ENCODE results near the gene TSPAN12. TPM values are rescaled to one million over a fixed set of nuclear protein-coding genes. Genes with fewer than 3 reads are reported as not detected.

TSPAN12 gene
- total RNA-seq, 1 donor from 2014 or later = 20.7 TPM

DNA sequence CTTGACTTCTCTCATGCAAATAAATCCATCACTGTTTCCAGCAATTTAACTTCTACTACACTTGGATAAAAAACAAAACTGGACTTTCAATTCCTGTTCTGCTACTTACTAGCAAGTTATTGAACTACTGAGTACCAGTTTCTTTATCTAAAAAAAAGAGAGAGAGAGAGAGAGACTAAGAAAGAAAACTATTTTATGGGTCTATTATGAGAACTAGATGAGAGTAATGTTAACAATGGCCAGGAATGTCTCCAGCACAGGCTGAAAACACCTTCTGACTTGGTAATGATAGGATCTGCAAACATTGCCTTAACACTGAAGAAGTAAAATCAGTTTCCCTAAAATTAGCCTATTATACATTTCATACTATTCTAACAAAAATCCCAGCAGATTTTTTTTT lies 5.2 kb downstream of the TSPAN12 start:
- DNase-seq (ENCODE audit: extremely low read depth, low read depth, low spot score) = no peak

DNA sequence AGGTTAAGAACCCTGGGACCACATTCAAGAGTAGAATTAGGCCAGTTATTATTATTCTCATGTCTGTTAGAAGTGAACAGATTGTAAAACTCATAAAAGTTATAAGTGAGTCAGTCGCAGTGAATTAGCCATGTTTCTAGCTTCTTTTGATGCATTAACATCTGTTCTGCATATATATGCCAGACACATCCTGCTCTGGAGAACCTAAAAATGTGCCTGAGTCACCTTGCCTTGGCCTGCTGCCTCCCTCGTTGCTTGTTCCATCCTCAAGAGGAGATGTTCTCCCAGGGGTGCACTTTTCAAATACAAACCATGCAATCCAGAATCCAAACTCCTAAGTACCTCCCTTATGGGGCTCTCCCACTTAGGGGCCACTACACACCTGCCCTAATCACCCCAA lies 14.8 kb downstream of the TSPAN12 start:
- DNase-seq (ENCODE audit: extremely low read depth, low read depth, low spot score) = no peak

DNA sequence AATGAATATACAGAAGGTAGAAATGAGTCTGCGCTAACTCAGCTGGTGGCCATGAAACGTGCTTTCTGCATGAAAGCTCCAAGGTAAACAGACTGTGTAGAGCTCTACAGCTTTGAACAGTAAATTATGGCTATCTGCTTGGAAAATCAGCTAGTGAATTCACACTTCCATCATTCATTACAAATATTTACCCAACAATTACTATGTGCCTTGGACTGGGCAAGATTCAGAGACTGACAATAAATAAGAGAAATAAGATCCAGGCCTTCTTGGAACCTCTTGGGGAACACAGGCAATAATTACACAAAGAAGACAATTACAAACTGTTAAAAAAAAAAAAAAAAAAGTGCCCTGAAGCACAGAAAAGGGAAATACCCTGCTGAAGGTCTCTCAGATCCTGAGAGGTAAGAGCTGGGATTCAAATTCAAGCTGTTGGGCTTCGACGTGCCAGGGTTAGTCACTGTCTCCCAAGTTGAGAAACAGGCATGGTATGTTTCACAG lies 15.8 kb downstream of the TSPAN12 start:
- no peak for DNase-seq (ENCODE audit: extremely low read depth, low read depth, low spot score)

DNA sequence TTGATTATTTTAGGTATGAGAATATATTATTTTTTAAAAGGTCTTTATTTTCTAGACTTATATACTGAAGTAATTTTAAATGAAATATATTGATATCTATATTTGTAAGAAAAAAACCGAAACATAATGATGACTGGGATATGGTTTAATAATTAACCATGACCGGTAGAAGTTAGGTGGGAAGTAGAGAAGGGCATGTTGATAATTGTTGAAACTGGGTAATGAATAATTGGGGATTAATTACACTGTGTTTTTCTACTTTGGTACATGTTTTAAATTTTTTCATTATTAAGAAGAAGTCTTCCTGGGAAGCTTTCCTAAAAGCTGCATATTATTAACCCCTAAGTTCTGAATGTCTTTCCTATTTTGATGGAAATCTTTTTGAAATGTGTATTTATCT lies 16.3 kb downstream of the TSPAN12 start:
- no peak for DNase-seq (ENCODE audit: extremely low read depth, low read depth, low spot score)

DNA sequence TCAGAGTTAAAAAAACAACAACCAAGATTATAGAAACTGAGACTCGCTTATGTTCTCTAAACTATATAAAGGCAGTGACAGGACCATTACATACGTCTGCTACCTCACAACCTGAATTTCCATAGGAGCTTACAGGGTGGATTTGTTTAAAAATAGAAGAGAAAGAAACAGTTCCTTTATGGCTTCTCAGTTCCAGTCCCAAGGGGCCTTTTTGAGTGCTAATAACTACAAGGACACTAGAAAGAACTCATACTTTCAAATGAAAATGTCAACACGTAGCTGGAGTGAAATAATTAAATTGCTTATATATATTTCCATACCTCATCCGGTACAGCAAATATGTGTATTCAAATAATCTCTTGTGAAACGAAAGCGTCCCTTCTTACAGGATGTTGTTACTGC lies 19.7 kb downstream of the TSPAN12 start:
- DNase-seq (ENCODE audit: extremely low read depth, low read depth, low spot score) = no peak

DNA sequence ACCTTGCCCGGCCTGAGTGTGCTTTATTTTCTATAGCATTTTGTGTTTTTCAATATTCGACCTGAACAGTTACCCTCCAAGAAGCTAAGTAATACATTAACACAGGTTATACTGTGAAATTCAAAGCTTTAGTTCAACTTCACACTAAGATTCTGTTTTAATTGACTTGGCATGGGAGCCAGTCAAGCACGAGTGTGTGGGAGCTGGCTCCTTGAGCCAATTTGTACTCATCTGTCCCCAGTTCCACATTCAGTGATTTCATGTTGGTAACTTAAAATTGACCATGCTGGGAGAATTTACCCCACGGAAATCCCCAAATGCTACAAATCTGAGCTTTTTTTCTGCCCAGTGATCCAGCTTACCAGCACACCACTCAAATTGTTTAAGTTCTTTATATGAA lies 20.3 kb downstream of the TSPAN12 start:
- no peak for DNase-seq (ENCODE audit: extremely low read depth, low read depth, low spot score)

DNA sequence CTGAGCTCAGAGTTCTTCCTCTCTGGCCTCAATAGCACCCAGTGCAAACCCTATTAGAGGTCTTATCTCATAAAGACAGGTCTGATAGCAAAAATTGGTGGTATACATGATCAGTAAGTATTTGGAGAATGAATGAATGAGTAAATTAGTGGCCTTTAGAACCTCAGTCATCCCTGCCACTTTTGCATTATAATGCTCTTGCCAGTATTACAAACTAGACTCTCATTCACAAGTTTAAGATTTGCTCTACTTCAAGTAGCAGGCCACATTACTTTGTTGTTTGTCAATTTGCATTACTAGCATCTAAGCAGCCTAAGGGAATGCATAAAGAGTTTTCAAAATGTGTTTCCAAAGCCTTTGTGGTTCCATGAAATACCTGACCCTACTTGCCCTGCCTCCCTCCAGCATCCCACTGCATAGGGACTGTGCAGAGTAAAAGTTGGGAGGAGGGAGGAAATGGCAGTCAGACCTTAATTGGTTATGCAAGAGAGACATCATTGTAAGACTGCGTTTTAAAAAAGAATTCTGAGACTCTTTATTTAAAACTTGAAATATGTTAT lies 21.3 kb downstream of the TSPAN12 start:
- no peak for DNase-seq (ENCODE audit: extremely low read depth, low read depth, low spot score)

DNA sequence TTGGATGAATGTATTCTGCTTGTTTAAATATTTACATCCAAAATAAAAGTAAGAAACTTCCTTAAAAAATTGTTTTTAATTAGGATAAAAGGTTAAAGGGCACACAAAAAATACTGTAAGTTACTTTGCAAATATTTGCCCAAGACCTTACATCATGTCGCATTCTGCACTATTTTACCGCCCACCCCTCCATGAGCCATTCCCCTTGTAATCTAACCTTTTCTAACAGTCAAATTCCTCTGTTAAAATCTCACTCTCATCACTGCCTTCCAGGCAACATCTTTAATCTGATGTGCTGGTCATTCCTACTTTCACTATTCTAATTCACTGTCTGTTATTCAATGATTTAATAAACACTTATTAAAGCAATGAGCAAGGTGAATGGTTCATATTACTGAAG lies 23.2 kb downstream of the TSPAN12 start:
- no peak for DNase-seq (ENCODE audit: extremely low read depth, low read depth, low spot score)

DNA sequence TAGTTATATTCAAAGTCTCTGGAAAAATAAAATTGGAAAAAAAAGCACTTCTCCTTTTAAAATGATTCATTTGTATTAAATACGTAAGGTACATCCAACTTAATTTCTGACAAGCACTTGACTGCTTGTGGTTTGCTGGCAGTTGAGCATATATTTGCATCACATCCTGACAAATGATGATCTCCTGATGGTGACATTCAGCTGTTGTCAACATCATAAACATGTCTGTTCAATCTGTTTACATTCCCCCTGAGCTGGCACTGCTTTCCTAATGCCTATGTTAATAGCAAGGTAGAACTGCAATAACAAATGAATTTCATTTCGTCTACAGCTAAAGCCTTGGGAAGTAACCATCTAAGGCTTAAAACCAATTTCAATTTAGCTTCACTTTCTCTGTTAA lies 24.4 kb downstream of the TSPAN12 start:
- DNase-seq (ENCODE audit: extremely low read depth, low read depth, low spot score) = no peak

DNA sequence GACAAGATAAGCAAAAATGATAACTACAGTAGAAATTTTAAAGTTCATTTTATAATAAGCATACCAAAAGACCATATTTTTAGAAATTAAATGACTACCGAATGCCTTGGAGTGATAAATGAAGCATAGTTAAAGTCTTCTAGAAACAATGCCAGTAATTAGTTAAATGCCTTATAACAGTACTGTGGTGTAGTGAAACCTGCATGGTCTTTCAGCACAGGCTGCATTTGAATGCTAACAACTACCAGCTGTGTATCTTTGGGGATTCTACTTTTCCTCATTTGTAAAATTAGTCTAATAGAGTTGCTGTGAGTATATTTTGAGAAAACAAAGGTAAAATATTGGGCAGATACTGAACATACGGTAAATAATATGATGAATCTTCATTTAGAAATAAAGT lies 25.1 kb downstream of the TSPAN12 start:
- no peak for DNase-seq (ENCODE audit: extremely low read depth, low read depth, low spot score)

DNA sequence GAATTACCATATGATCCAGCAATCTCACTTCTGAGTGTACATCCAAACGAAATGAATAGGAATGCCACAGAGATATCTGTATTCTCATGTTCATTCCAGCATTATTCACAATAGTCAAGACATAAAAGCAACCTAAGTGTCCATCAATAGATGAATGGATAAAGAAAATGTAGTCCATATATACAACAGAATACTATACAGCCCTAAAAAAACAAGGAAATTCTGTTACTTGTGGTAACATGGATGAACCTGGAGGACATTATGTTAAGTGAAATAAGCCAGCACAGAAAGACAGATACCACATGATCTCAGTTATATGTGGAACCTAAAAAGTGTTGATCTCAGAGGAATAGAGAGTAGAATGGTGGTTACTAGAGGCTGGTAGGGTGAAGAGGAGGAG lies 26.7 kb downstream of the TSPAN12 start:
- no peak for DNase-seq (ENCODE audit: extremely low read depth, low read depth, low spot score)

DNA sequence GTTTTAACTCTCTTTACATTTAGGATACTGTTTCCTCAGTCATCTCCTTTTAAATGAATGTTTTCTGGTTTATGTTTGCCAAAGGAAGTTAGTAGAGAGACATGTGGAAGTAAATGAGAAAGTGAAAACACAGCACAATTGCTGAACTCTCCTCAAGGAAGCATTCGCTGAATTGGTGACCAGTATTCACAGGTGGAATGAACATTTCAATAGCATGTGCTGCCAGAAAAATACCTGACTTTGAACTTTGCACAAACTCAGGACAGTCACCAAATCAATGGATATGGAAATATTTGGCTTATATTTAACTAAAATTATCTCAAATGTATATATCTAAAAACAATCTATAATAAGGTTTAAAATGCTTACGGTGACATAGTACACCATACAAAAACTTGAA lies 28.5 kb downstream of the TSPAN12 start:
- no peak for DNase-seq (ENCODE audit: extremely low read depth, low read depth, low spot score)

DNA sequence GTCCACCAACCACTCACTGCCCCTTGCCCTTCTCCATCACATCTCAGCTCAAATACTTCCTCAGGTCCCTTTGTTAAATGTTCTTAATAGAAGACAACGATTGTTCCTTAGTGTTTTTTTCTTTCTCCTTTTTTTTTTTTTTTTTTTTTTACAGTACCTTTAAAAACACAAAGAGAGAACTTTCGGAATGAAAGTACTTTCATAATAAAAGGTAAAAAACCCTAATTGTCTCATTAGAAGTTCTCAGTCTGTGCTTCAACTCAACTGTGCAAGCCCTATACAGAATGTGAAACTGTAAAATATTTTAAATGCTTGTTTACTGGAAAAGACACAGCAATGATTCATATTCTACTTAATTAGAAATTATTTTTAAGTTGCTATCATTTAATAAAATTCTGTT lies 29.4 kb downstream of the TSPAN12 start:
- DNase-seq (ENCODE audit: extremely low read depth, low read depth, low spot score) = no peak

DNA sequence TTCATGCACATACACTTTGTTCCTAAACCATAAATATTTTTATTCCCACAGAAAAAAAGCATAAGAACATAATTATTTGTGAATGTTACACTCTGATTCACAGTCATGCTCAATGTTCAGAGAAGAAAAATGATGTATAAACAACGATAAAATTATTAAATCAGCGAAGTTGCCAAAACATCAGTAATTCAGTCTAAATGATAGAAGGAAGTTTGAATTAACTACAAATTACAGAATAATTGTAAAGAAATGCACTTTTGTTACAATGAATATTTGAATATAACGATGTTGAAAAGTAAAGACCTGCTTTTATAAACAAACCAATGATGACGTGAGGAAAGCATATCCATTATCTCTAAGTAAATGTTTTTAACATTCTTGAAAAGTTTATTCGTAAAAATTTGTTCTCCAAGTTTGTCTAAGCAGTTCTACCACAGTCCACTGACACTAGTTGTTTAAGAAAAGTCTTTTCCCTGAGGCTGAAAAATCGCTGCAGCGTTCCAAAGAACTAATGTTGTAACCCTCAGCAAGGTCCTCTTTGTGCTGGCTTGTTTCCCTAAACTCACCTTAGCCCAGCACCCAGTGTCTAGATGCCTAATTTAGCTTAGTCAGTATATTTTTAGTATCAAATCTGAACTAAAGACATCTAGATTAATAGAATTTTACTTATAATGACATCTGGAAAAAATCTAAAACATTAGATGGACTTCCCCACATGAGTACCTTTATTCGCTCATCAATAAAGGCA lies 30.4 kb downstream of the TSPAN12 start:
- DNase-seq (ENCODE audit: extremely low read depth, low read depth, low spot score) = no peak

DNA sequence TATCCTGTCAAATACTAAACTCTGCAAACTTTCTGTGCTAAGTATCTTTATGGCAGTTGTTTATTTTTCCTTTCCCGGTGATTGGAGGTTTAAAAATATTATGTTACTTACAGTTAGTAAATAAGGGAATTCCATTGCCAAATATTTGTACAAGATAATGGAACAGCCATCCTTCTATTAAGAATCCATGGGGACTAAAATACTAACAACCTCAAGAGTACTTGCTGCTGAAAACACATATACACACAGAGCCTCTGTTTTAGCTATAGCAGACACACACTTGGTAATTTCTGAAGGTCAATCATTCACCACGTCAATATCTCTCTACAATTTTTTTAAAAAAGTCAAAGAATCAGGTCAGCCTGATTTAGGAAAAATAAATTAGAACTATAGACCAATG lies 32.4 kb downstream of the TSPAN12 start:
- DNase-seq (ENCODE audit: extremely low read depth, low read depth, low spot score) = no peak

DNA sequence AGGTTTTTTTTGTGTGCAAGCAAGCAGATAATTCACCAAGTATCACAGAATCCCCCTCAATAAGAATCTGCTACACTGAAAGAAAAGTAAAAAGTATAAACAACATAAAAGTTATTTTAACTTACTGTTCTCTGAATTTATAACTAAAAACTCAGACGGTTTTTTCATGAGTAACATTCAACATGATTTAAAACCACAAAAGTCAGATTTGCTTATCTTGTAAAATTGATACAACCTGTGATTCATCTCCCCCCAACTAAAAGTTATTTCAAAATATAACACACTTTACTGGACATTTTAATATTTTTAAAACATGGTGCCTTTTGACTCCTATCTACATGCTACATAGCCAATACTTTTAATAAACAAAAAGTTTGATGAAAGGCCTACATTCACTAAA lies 32.8 kb downstream of the TSPAN12 start:
- no peak for DNase-seq (ENCODE audit: extremely low read depth, low read depth, low spot score)

DNA sequence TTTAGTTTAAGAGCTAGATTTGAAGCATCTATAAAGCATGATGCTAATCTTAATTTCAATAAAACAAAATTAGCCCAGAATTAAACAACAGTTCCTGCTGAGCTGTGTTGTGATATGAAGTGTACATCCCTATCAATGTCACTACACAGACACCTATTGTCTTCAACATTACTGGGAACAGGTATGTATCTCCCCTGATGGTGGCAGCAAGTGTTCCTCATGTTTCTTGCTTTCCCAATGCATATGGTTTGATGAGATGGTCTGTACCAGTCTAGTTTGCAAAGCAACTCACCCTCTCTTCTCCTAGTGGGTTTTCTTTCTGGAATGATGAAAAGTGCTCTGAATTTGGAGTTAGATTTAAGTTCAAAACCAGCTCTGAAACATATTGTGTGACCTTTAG lies 38.1 kb downstream of the TSPAN12 start:
- DNase-seq (ENCODE audit: extremely low read depth, low read depth, low spot score) = no peak

DNA sequence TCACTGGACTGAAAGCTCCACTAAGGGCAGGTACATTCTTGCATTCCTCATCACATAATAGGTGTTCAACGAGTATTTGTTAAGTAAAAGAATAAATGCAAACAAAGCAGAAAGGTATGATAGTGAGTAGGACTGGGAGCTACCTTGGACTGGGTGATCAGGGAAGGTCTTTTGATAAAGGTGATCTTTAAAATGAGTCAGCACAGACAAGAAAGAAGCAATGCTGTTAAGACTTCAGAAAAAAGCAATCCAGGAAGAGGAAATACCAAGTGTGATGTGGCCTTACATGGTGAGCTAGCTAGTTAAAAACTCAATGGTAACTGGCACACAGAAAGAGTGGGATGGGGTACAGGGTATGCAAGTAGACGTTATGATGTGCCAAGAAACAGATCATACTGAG lies 40.1 kb downstream of the TSPAN12 start:
- no peak for DNase-seq (ENCODE audit: extremely low read depth, low read depth, low spot score)

DNA sequence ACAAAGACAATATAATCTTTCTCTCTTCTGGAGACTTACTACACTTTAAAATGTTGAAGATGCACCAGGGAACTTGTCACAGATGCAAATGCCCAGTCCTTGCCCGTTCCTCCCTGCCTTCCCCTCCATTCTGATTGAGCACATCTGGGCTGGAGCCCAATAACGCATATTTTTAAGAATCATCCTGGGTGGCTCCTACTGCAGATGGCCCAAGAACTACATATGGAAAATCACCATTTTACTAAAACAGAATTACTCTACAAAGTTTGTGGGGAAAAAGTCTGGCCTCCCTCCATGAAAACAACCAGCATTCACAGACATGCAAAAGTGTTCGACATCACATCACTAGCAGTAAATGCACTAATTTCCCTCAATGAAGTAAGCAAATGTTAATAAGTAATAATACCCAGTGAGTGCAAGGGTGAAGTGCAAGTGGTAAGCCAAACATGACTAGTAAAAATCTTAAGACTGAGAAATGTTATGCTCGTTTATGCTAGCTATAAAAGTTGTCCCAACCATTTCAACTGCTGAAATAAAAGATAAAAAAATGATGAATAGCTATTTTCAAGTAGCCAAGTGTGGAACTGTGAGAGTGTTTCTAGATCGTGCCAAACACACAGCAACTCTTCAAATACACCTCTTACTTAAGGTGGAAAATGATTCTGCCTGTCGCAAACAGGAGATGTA lies 43.5 kb downstream of the TSPAN12 start:
- no peak for DNase-seq (ENCODE audit: extremely low read depth, low read depth, low spot score)

DNA sequence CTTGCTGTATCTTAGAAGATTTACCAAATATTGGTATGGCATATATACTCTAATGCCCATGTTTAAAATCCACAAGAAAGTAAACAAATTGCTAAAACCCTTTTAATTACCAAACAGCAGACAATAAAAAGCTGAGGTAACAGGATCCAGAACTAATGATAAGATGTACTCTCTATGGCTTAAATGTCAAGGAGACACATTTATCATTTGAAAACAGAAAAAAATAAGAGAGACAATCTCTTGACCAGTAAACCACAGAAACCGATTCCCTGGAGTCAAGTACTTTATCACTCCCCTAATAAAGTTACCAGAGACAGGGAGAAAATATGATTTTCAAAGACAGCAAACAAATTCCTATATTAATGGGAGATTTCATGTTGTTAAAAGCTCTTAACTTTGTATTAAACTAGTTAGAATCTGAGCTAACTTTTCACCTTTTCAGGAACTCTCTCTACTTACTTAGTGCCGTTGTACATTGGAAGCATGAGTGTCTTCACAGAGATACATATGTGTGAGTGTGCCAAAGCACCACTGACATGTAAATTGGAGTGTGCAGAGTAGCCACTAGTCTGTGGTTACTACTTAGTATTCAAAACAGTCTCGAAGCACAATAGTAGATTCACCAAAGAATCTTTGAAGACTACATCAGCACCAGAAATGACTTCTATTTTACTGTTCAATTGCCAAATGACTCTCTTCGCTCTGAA lies 44.2 kb downstream of the TSPAN12 start:
- DNase-seq (ENCODE audit: extremely low read depth, low read depth, low spot score) = no peak

DNA sequence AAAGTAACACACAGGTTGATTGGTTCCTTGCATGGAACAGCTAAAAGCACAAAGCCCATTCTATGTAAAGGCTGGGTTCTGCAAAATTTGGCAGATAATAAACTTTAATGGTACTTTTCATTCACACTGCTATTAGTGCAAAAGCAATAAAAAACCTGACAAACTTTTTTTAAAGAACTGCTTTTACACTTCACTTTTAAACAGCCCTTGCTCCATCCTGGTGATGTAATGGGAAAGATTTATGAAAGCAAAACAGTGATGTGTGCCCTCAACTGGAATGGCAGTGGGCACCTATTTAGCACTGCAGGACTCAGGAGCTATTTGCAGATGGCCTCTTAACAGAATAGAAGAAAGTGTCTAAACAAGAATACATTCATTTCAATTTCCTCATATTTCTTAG lies 44.9 kb downstream of the TSPAN12 start:
- DNase-seq (ENCODE audit: extremely low read depth, low read depth, low spot score) = no peak

DNA sequence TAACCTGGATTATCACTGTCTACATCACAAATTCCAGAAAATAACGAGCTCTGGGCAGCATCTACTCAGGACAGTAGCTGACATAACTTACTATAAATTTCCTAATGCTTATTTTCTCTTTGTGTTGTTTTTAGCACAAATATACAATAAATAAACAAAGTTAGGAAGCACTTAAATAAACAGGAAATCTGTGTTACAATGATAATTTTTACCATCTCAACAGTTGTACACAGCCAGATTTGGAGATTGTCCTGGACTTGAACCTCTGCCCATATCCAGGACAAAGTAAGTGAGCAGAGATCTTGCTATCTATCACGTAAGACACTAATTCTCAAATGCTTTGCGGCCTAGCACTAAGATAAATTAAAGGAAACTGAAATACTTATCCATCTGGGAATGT lies 48.7 kb downstream of the TSPAN12 start:
- DNase-seq (ENCODE audit: extremely low read depth, low read depth, low spot score) = no peak

Measured in glomerular endothelial cell (primary cell).